HG03175 (cell line): ENCODE measurements around the gene GRID1.

ENCODE experiments used
- ATAC-seq: cut with Tn5 transposase; IDR thresholded peaks from one replicate; pipeline ENCODE4 v1.9.1; 2021; ENCODE audit warnings: mild to moderate bottlenecking, moderate library complexity; ENCODE audit not compliant: unreplicated experiment

Gene GRID1

GRCh38 chr10:86155054-86155921, 211.3 kb downstream of the GRID1 start:
- ATAC-seq = no peak

GRCh38 chr10:86153751-86154150, 212.8 kb downstream of the GRID1 start:
- ATAC-seq = no peak

- no peak for ATAC-seq
These were observed 213.7 kb downstream of the GRID1 start for GRCh38 chr10:86152911-86153310.

GRCh38 chr10:86152354-86152753, 214.2 kb downstream of the GRID1 start:
- no peak for ATAC-seq

- no peak for ATAC-seq
These were observed 215.0 kb downstream of the GRID1 start for GRCh38 chr10:86151613-86152012.

GRCh38 chr10:86149257-86149656, 217.3 kb downstream of the GRID1 start:
- ATAC-seq = no peak

- ATAC-seq = no peak
These were observed 218.5 kb downstream of the GRID1 start for GRCh38 chr10:86148117-86148516.

- ATAC-seq = no peak
These were observed 222.3 kb downstream of the GRID1 start for GRCh38 chr10:86144301-86144700.

- no peak for ATAC-seq
These were observed 224.7 kb downstream of the GRID1 start for GRCh38 chr10:86141896-86142295.

- no peak for ATAC-seq
These were observed 227.4 kb downstream of the GRID1 start for GRCh38 chr10:86139066-86139657.

- no peak for ATAC-seq
These were observed 228.0 kb downstream of the GRID1 start for GRCh38 chr10:86138551-86139065.

- ATAC-seq = no peak
These were observed 229.0 kb downstream of the GRID1 start for GRCh38 chr10:86137561-86137960.

- no peak for ATAC-seq
These were observed 229.7 kb downstream of the GRID1 start for GRCh38 chr10:86136934-86137333.

- ATAC-seq = no peak
These were observed 231.4 kb downstream of the GRID1 start for GRCh38 chr10:86135191-86135590.

- no peak for ATAC-seq
These were observed 235.7 kb downstream of the GRID1 start for GRCh38 chr10:86130737-86131475.

GRCh38 chr10:86130041-86130440, 236.6 kb downstream of the GRID1 start:
- no peak for ATAC-seq

- ATAC-seq = no peak
These were observed 238.2 kb downstream of the GRID1 start for GRCh38 chr10:86128360-86128759.

GRCh38 chr10:86127274-86127819, 239.2 kb downstream of the GRID1 start:
- no peak for ATAC-seq

- no peak for ATAC-seq
These were observed 241.9 kb downstream of the GRID1 start for GRCh38 chr10:86124734-86125133.

- no peak for ATAC-seq
These were observed 242.9 kb downstream of the GRID1 start for GRCh38 chr10:86123715-86124114.

GRCh38 chr10:86123304-86123703, 243.3 kb downstream of the GRID1 start:
- ATAC-seq = no peak
